Measurements from ENCODE around the gene MLST8. TPM values are rescaled to one million over a fixed set of nuclear protein-coding genes. Genes with fewer than 3 reads are reported as not detected.
"Not testable (repeated sequence)": the region's sequence is repeated elsewhere in the genome, so short reads cannot be mapped to it uniquely, and the experiment has no call there.

The MLST8 gene
- total and polyA plus RNA-seq, 2 of the 8 experiments (the other 6 are each of a cell fraction or from before 2014, with no cell fraction given), result 67.6 to 321 TPM

- H3K23me2 ChIP-seq (ENCODE audit: low read depth, low read length); H2AK5ac ChIP-seq (ENCODE audit: low read depth, low read length); H3K79me1 ChIP-seq (ENCODE audit: low read depth, low read length); H2BK120ac ChIP-seq (replicated peaks; ENCODE audit: low read depth, low read length); H2AFZ ChIP-seq (ENCODE audit: low read length); H2BK5ac ChIP-seq (ENCODE audit: low read depth, low read length); H2BK15ac ChIP-seq (ENCODE audit: low read length); H3K56ac ChIP-seq (replicated peaks; ENCODE audit: insufficient read length, low read depth, low read length); DNase-seq (ENCODE audit: low read depth in 1 of 2, low spot score in 2 of 2); H3K14ac ChIP-seq (ENCODE audit: insufficient read length); H2BK20ac ChIP-seq (ENCODE audit: low read length); H3K27ac ChIP-seq (ENCODE audit: low read depth, low read length); H3K18ac ChIP-seq (ENCODE audit: extremely low read depth, low read length); H3K4me2 ChIP-seq (ENCODE audit: insufficient read depth in 1 of 2, low read depth in 2 of 2, low read length in 2 of 2); H3K27me3 ChIP-seq (replicated peaks in 1 of 4; ENCODE audit: control insufficient read depth in 3 of 4, extremely low read depth in 1 of 4, insufficient read depth in 3 of 4, low read length in 3 of 4); FAIRE-seq; H3K4ac ChIP-seq (replicated peaks; ENCODE audit: insufficient read length, low read depth, low read length); H3K9me3 ChIP-seq (ENCODE audit: insufficient read depth in 2 of 2, low read depth in 1 of 2, low read length in 1 of 2); H2BK12ac ChIP-seq (ENCODE audit: low read depth, low read length); H3K9ac ChIP-seq (replicated peaks in 1 of 4; ENCODE audit: extremely low read depth in 1 of 4, low read depth in 3 of 4, low read length in 3 of 4); H4K5ac ChIP-seq (ENCODE audit: insufficient read length, low read depth, low read length); H4K8ac ChIP-seq (ENCODE audit: extremely low read depth, insufficient read depth, low read length); H3K4me1 ChIP-seq (replicated peaks in 1 of 4; ENCODE audit: control insufficient read depth in 3 of 4, insufficient read depth in 4 of 4, low read length in 3 of 4); H3K4me3 ChIP-seq (ENCODE audit: extremely low read depth in 1 of 4, insufficient read depth in 2 of 4, low read depth in 3 of 4, low read length in 4 of 4); H3K23ac ChIP-seq (ENCODE audit: insufficient read length); H4K91ac ChIP-seq (replicated peaks; ENCODE audit: insufficient read length, low read length): not testable (repeated sequence)
- ChIA-PET POLR2A (ENCODE audit: partially characterized antibody) (interaction anchor here (1.2 to 13.9 kb wide), 6 partner anchors 8 to 191 kb away, joined by 3 to 228 read pairs (median 5); partner anchors contain the start of genes DNASE1L2, PGP and RNPS1), CTCF (ENCODE audit: partially characterized antibody) (interaction anchor here (0.6 to 2.0 kb wide), 5 partner anchors 11 to 658 kb away, joined by 3 to 9 read pairs (median 3); no protein-coding TSS in a partner anchor)
- WGBS, 2 experiments (ENCODE audit: extremely low coverage in 1 of 2, insufficient coverage in 1 of 2, insufficient read length in 1 of 2, insufficient replicate concordance in 2 of 2, low coverage in 1 of 2, low lambda C conversion rate in 2 of 2, missing lambda C conversion rate in 1 of 2), result 90% methylated on average over 7 of the region's 7 CpGs; no CpG with 5 or more reads in 1 of the 2 experiments
- H3K79me2 ChIP-seq (ENCODE audit: control insufficient read depth in 1 of 2, insufficient read depth in 2 of 2, low read length in 2 of 2), result peaks cover 14 to 41% of the 10 kb centered on the region in 2 experiments; a peak in 3 of 4 replicates
- peaks cover 17 to 25% of the 10 kb centered on the region in 2 experiments for H4K20me1 ChIP-seq (replicated peaks in 1 of 2; ENCODE audit: control insufficient read depth in 1 of 2, insufficient read depth in 2 of 2, low read length in 2 of 2)
- peaks cover 55 to 96% (median 79%) of the 10 kb centered on the region in 4 experiments for H3K36me3 ChIP-seq (ENCODE audit: control insufficient read depth in 2 of 4, insufficient read depth in 4 of 4, low read length in 3 of 4)
Observed at GRCh38 chr16:2258530-2258929, 53.3 kb downstream of the MLST8 start.

Other genes starting within 250 kb of the MLST8 start
- 183 and 197 TPM in 2 replicates for gene NDUFB10, start 245.9 kb upstream of the MLST8 start, total RNA-seq (2021; fragmentation: NEBNext Ultra II Directional; extraction: Animal tissue kit (Norgen Biotek cat#: 25700))
- gene NDUFB10, start 245.9 kb upstream of the MLST8 start, polyA plus RNA-seq (2011; rRNA removed), result 194 and 243 TPM in 2 replicates
- gene RPS2, start 240.6 kb upstream of the MLST8 start, total RNA-seq (2021; fragmentation: NEBNext Ultra II Directional; extraction: Animal tissue kit (Norgen Biotek cat#: 25700)), result 3,974 and 4,042 TPM in 2 replicates
- 16,783 and 22,970 TPM in 2 replicates for gene RPS2, start 240.6 kb upstream of the MLST8 start, polyA plus RNA-seq (2011; rRNA removed)
- gene RNF151, start 238.6 kb upstream of the MLST8 start, total RNA-seq (2021; fragmentation: NEBNext Ultra II Directional; extraction: Animal tissue kit (Norgen Biotek cat#: 25700)), result not detected in 2 replicates
- gene RNF151, start 238.6 kb upstream of the MLST8 start, polyA plus RNA-seq (2011; rRNA removed), result 0.17 TPM in 1 of 2 replicates, not detected in the other
- 65.8 and 66.8 TPM in 2 replicates for gene TBL3, start 233.4 kb upstream of the MLST8 start, total RNA-seq (2021; fragmentation: NEBNext Ultra II Directional; extraction: Animal tissue kit (Norgen Biotek cat#: 25700))
- gene TBL3, start 233.4 kb upstream of the MLST8 start, polyA plus RNA-seq (2011; rRNA removed), result 137 and 159 TPM in 2 replicates
- gene NOXO1, start 224.0 kb upstream of the MLST8 start, total RNA-seq (2021; fragmentation: NEBNext Ultra II Directional; extraction: Animal tissue kit (Norgen Biotek cat#: 25700)), result 2.5 and 3.3 TPM in 2 replicates
- 1.3 and 2.6 TPM in 2 replicates for gene NOXO1, start 224.0 kb upstream of the MLST8 start, polyA plus RNA-seq (2011; rRNA removed)
- 37.9 and 45.4 TPM in 2 replicates for gene GFER, start 221.3 kb upstream of the MLST8 start, total RNA-seq (2021; fragmentation: NEBNext Ultra II Directional; extraction: Animal tissue kit (Norgen Biotek cat#: 25700))
- gene GFER, start 221.3 kb upstream of the MLST8 start, polyA plus RNA-seq (2011; rRNA removed), result 17.7 and 29.1 TPM in 2 replicates
- 36.2 and 38.8 TPM in 2 replicates for gene SYNGR3, start 215.5 kb upstream of the MLST8 start, total RNA-seq (2021; fragmentation: NEBNext Ultra II Directional; extraction: Animal tissue kit (Norgen Biotek cat#: 25700))
- 49.9 and 72.3 TPM in 2 replicates for gene SYNGR3, start 215.5 kb upstream of the MLST8 start, polyA plus RNA-seq (2011; rRNA removed)
- gene ZNF598, start 195.6 kb upstream of the MLST8 start, total RNA-seq (2021; fragmentation: NEBNext Ultra II Directional; extraction: Animal tissue kit (Norgen Biotek cat#: 25700)), result 47.6 and 51.7 TPM in 2 replicates
- 29.3 and 43.0 TPM in 2 replicates for gene ZNF598, start 195.6 kb upstream of the MLST8 start, polyA plus RNA-seq (2011; rRNA removed)
- gene NPW, start 185.7 kb upstream of the MLST8 start, total RNA-seq (2021; fragmentation: NEBNext Ultra II Directional; extraction: Animal tissue kit (Norgen Biotek cat#: 25700)), result 8.1 and 10.3 TPM in 2 replicates
- 4.0 and 7.8 TPM in 2 replicates for gene NPW, start 185.7 kb upstream of the MLST8 start, polyA plus RNA-seq (2011; rRNA removed)
- gene NHERF2, start 178.6 kb upstream of the MLST8 start, total RNA-seq (2021; fragmentation: NEBNext Ultra II Directional; extraction: Animal tissue kit (Norgen Biotek cat#: 25700)), result 19.3 and 19.6 TPM in 2 replicates
- 13.9 and 22.4 TPM in 2 replicates for gene NHERF2, start 178.6 kb upstream of the MLST8 start, polyA plus RNA-seq (2011; rRNA removed)
- gene NTHL1, start 157.6 kb upstream of the MLST8 start, total RNA-seq (2021; fragmentation: NEBNext Ultra II Directional; extraction: Animal tissue kit (Norgen Biotek cat#: 25700)), result 70.9 and 84.5 TPM in 2 replicates
- 150 and 209 TPM in 2 replicates for gene NTHL1, start 157.6 kb upstream of the MLST8 start, polyA plus RNA-seq (2011; rRNA removed)
- gene TSC2, start 157.5 kb upstream of the MLST8 start, total RNA-seq (2021; fragmentation: NEBNext Ultra II Directional; extraction: Animal tissue kit (Norgen Biotek cat#: 25700)), result 91.1 and 96.6 TPM in 2 replicates
- gene TSC2, start 157.5 kb upstream of the MLST8 start, polyA plus RNA-seq (2011; rRNA removed), result 65.9 and 90.2 TPM in 2 replicates
- gene PKD1, start 69.6 kb upstream of the MLST8 start, total RNA-seq (2021; fragmentation: NEBNext Ultra II Directional; extraction: Animal tissue kit (Norgen Biotek cat#: 25700)), result 52.7 and 63.5 TPM in 2 replicates
- gene PKD1, start 69.6 kb upstream of the MLST8 start, polyA plus RNA-seq (2011; rRNA removed), result 40.6 and 59.4 TPM in 2 replicates
- gene RAB26, start 56.8 kb upstream of the MLST8 start, total RNA-seq (2021; fragmentation: NEBNext Ultra II Directional; extraction: Animal tissue kit (Norgen Biotek cat#: 25700)), result 4.3 and 5.3 TPM in 2 replicates
- gene RAB26, start 56.8 kb upstream of the MLST8 start, polyA plus RNA-seq (2011; rRNA removed), result 5.4 and 6.6 TPM in 2 replicates
- gene TRAF7, start 49.7 kb upstream of the MLST8 start, total RNA-seq (2021; fragmentation: NEBNext Ultra II Directional; extraction: Animal tissue kit (Norgen Biotek cat#: 25700)), result 148 and 155 TPM in 2 replicates
- gene TRAF7, start 49.7 kb upstream of the MLST8 start, polyA plus RNA-seq (2011; rRNA removed), result 96.8 and 140 TPM in 2 replicates
- gene CASKIN1, start 8.8 kb upstream of the MLST8 start, total RNA-seq (2021; fragmentation: NEBNext Ultra II Directional; extraction: Animal tissue kit (Norgen Biotek cat#: 25700)), result 6.4 and 6.5 TPM in 2 replicates
- 1.2 and 2.7 TPM in 2 replicates for gene CASKIN1, start 8.8 kb upstream of the MLST8 start, polyA plus RNA-seq (2011; rRNA removed)
- gene BRICD5, start 5.4 kb downstream of the MLST8 start, total RNA-seq (2021; fragmentation: NEBNext Ultra II Directional; extraction: Animal tissue kit (Norgen Biotek cat#: 25700)), result 6.1 and 8.5 TPM in 2 replicates
- gene BRICD5, start 5.4 kb downstream of the MLST8 start, polyA plus RNA-seq (2011; rRNA removed), result 8.6 and 14.2 TPM in 2 replicates
- gene PGP, start 9.4 kb downstream of the MLST8 start, total RNA-seq (2021; fragmentation: NEBNext Ultra II Directional; extraction: Animal tissue kit (Norgen Biotek cat#: 25700)), result 30.9 and 32.6 TPM in 2 replicates
- gene PGP, start 9.4 kb downstream of the MLST8 start, polyA plus RNA-seq (2011; rRNA removed), result 55.9 and 63.9 TPM in 2 replicates
- 21.9 and 22.2 TPM in 2 replicates for gene E4F1, start 18.1 kb downstream of the MLST8 start, total RNA-seq (2021; fragmentation: NEBNext Ultra II Directional; extraction: Animal tissue kit (Norgen Biotek cat#: 25700))
- 27.0 and 34.2 TPM in 2 replicates for gene E4F1, start 18.1 kb downstream of the MLST8 start, polyA plus RNA-seq (2011; rRNA removed)
- 0.19 and 0.35 TPM in 2 replicates for gene DNASE1L2, start 31.0 kb downstream of the MLST8 start, total RNA-seq (2021; fragmentation: NEBNext Ultra II Directional; extraction: Animal tissue kit (Norgen Biotek cat#: 25700))
- 0.75 and 0.97 TPM in 2 replicates for gene DNASE1L2, start 31.0 kb downstream of the MLST8 start, polyA plus RNA-seq (2011; rRNA removed)
- 79.5 and 80.0 TPM in 2 replicates for gene ECI1, start 46.1 kb downstream of the MLST8 start, total RNA-seq (2021; fragmentation: NEBNext Ultra II Directional; extraction: Animal tissue kit (Norgen Biotek cat#: 25700))
- 151 and 154 TPM in 2 replicates for gene ECI1, start 46.1 kb downstream of the MLST8 start, polyA plus RNA-seq (2011; rRNA removed)
- gene RNPS1, start 62.7 kb downstream of the MLST8 start, total RNA-seq (2021; fragmentation: NEBNext Ultra II Directional; extraction: Animal tissue kit (Norgen Biotek cat#: 25700)), result 330 and 357 TPM in 2 replicates
- gene RNPS1, start 62.7 kb downstream of the MLST8 start, polyA plus RNA-seq (2011; rRNA removed), result 350 and 516 TPM in 2 replicates
- gene ABCA3, start 135.3 kb downstream of the MLST8 start, total RNA-seq (2021; fragmentation: NEBNext Ultra II Directional; extraction: Animal tissue kit (Norgen Biotek cat#: 25700)), result 7.9 TPM in 2 replicates
- 5.7 and 8.8 TPM in 2 replicates for gene ABCA3, start 135.3 kb downstream of the MLST8 start, polyA plus RNA-seq (2011; rRNA removed)
- 54.3 and 55.9 TPM in 2 replicates for gene CCNF, start 224.0 kb downstream of the MLST8 start, total RNA-seq (2021; fragmentation: NEBNext Ultra II Directional; extraction: Animal tissue kit (Norgen Biotek cat#: 25700))
- 15.4 and 25.5 TPM in 2 replicates for gene CCNF, start 224.0 kb downstream of the MLST8 start, polyA plus RNA-seq (2011; rRNA removed)

Data from H1 (cell line).